GM19438 (cell line): Measurements from ENCODE around the gene TRPM6.
"Not testable (repeated sequence)": the region's sequence is repeated elsewhere in the genome, so short reads cannot be mapped to it uniquely, and the experiment has no call there.

ENCODE experiments used
- ATAC-seq: cut with Tn5 transposase; IDR thresholded peaks from one replicate; pipeline ENCODE4 v1.9.1; 2021; ENCODE audit warnings: low read depth; ENCODE audit not compliant: unreplicated experiment

TRPM6 gene

GRCh38 chr9:74858751-74859414 lies 28.8 kb downstream of the TRPM6 start:
- no peak for ATAC-seq

DNA sequence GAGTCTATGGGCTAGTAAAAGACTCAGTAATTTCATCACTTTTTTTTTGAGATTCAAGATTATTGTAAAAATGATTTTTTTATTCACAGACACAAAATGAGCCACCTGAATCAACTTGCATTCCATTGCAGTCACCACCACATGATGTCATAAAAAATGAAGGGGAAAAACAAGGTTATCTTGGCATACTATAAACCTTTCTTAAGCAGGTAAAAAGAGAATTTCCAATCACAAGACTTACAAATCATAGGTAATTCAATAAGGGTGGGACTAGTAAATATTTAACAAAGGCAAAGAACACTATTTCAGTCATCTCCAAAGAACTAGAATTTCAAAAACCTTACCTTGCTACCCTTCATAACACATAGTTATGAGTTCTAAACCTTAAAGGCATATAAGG lies 30.7 kb downstream of the TRPM6 start:
- no peak for ATAC-seq

GRCh38 chr9:74855072-74855471 lies 32.6 kb downstream of the TRPM6 start:
- ATAC-seq, result no peak

DNA sequence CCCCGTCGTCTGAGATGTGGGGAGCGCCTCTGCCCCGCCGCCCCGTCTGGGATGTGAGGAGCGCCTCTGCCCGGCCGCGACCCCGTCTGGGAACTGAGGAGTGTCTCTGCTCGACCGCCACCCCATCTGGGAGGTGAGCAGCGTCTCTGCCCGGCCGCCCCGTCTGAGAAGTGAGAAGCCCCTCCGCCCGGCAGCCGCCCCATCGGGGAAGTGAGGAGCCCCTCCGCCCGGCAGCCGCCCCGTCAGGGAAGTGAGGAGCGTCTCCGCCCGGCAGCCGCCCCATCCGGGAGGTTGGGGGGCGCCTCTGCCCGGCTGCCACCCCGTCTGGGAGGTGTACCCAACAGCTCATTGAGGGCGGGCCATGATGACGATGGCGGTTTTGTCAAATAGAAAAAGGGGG lies 34.7 kb downstream of the TRPM6 start:
- ATAC-seq, result not testable (repeated sequence)

DNA sequence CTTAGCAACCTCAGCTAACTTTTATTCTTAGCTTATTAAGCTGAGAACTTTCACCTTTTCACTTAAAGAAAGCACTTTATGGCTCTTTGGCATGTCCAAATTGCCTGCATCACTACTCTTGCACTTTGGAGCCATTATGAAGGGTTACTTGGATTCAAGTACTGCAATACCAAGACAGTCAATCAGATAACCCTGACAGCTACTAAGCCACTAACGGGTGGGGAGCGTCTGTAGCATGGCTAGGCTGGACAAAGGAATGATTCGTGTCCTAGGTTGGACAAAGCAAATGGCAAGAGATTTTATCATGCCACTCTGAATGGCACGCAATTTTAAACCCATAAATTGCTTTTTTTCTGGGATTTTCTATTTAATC lies 39.6 kb downstream of the TRPM6 start:
- ATAC-seq, result no peak

- ATAC-seq, result no peak
These were observed 40.1 kb downstream of the TRPM6 start for GRCh38 chr9:74847478-74848152.

DNA sequence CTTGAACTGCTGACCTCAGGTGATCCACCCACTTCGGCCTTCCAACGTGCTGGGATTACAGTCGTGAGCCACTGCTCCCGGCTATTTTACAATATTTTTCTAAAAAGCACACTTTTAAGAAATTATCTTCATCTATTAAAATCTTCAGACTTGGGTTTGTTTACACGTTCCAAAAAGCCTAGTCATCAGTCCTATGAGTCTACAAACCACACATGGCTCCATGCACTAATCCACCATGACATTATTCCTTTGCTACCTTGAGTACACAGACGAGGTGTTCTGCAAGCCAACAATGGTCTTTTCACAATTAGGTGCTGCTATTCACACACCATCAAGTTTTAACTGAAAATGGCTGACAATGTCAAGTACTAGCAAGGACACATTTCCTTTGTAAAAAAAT lies 41.0 kb downstream of the TRPM6 start:
- no peak for ATAC-seq

GRCh38 chr9:74838351-74838750 lies 49.4 kb downstream of the TRPM6 start:
- ATAC-seq, result no peak

- no peak for ATAC-seq
These were observed 63.1 kb downstream of the TRPM6 start for GRCh38 chr9:74824654-74825053.

DNA sequence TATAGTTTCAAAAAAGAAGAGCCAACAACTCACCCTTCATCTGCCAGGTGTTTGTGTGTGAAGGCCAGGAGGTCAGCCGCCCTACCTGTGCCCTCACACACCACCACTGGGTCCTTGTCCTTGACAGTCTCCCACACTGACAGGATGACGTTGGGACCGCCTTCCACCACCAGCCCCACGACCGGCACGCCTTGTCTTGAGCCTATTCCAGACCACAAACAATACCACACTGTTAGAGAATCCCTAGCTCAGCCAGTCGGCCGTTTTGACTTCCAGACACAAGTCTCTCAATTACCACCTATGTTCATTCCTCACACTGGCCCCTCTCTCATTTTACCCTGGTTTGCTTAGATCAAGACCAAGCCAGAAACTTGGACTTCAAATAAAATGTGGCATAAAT lies 66.1 kb downstream of the TRPM6 start:
- ATAC-seq, result no peak

DNA sequence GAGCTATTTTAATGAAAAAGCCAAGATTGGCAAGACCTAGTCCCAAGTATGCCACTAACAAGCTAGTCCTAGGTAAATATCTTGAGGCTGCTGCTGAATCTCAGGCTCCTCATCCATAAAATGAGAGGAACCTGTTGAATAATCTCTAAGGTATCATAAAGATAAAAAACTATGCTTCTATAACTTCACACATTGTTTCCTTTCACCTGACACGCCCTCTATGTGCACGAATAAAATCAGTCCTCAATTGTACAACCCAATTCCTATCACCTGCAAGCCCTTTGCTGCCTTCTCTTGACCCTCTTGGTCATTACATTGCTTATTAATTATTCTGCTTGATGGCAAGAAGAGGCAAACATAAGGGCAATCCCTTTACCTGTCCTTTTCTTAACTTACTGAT lies 69.9 kb downstream of the TRPM6 start:
- no peak for ATAC-seq

DNA sequence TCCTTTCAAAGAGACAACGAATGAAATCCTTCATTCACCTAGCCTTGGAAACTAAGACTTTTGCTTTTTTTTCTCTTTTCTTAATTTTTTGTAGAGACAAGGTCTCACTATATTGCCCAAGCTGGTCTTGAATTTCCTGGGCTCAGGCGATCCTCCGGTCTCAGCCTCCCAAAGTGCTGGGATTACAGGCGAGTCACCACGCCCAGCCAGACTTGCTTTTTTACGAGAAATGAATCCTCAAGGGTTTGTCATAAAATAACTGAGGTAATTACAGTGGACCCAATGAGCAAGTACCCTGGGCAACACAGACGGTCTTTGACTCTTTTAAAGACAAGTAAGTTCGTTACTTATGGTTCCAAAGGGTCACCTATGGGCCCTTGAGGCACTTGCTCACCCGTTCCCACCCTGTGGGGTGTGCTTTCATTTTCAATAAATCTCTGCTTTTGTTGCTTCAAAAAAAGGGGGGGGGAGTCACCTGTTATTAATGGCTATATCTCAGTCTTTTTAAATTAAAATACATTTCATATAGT lies 70.4 kb downstream of the TRPM6 start:
- no peak for ATAC-seq

- ATAC-seq, result no peak
These were observed 77.5 kb downstream of the TRPM6 start for GRCh38 chr9:74810200-74810599.

- no peak for ATAC-seq
These were observed 83.7 kb downstream of the TRPM6 start for GRCh38 chr9:74804018-74804385.

DNA sequence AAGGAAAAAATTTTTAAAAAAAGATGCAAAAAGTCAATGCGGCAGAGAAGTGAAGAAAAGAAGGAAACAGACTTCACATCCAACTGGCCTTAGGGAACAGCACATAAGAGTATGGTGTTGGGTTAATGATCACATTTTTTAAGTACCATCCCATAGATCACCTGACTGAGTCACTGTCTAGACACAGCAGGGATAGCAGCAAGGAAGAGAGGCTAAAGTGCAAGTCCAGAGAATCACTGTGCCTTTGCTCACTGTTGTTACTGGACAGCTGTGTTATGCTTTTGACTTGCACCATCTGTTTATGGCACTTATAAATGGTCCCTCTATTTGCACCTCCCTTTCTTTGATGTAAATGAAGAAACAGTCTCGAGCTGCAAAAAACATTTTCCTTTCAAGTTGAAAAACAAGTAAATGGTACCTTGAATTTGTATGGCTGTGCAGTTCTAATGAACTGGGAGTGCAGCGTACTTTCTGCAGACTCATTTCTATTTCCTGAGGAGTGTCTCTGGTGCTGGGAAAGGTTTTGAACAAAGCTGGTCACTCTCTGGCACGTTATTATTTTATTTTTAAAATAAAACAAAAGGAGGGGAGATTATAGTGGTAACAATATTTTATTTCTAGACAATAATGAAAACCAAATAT lies 84.2 kb downstream of the TRPM6 start:
- ATAC-seq, result no peak

DNA sequence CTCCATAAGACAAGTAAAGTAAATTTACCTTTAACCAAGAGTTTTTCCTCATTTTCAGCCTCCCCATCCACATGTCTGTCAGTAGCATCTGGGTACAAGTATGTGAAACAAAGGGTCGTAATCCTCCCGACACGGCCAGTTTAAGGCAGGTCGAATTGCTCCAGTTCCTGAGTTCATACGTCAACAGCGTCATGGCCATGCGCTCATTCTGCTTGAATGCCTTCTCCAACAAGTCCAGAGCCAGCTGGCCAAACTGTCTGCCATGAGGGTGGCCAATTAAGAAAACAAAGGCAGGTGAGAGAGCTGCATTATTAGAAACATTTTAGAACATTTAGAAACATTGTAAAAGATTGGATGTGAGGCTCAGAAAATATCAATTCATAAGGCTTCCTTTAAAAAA lies 87.5 kb downstream of the TRPM6 start:
- ATAC-seq, result no peak

DNA sequence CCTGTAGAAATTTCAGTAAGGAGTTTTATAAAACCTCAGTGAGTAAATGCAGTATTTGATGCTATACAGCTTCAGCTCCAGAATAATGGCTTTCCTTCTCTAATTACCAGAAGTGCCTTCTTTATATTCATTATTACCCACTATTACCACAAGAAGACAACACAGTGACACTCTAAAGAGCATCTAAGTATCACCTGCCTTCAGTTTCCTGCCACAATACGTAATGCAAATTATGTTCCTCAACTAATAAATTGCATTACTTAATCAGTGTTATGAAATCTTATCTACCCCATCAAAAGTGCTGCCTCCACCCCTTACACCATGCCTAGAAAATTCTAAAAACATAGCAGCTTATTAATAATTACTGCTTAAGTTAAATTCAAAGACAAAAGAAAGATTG lies 91.9 kb downstream of the TRPM6 start:
- ATAC-seq, result no peak

- no peak for ATAC-seq
These were observed 92.6 kb downstream of the TRPM6 start for GRCh38 chr9:74795081-74795480.

DNA sequence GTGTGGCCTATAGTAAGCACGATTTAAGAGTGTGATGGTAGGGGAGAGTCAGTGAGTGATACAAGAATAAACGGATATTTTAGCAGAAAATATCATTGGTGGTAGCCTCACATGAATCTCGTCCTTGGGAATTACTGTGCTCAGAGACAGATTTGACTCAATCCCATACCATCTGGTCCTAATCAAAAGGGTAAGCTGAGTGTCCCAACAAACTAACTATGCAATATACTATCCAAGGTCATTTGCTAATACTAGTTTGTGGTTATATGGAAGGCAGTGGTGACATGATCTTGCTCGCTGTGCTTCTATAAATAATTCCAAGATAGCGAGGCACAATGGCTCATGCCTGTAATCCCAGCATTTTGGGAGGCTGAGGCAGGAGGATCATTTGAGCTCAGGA lies 103.2 kb downstream of the TRPM6 start:
- no peak for ATAC-seq

DNA sequence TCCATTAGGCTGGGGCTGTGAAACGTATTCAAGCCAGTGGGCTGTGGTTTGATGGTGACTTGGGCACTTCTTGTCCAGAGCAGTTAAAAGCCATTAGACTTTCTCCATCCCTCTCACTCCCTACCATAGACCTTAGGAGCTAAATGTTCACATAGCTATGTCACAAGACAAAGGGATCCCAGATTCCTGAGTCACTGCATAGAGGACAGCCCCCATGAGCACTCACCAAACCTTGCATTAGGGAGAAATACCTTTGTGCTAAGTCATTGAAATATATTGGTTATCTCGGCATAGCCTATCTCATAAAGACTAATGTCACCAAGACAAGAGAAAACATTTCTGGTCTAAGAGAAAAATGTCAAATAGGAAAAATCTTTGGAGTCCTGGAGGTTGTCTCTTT lies 104.3 kb downstream of the TRPM6 start:
- ATAC-seq, result no peak

DNA sequence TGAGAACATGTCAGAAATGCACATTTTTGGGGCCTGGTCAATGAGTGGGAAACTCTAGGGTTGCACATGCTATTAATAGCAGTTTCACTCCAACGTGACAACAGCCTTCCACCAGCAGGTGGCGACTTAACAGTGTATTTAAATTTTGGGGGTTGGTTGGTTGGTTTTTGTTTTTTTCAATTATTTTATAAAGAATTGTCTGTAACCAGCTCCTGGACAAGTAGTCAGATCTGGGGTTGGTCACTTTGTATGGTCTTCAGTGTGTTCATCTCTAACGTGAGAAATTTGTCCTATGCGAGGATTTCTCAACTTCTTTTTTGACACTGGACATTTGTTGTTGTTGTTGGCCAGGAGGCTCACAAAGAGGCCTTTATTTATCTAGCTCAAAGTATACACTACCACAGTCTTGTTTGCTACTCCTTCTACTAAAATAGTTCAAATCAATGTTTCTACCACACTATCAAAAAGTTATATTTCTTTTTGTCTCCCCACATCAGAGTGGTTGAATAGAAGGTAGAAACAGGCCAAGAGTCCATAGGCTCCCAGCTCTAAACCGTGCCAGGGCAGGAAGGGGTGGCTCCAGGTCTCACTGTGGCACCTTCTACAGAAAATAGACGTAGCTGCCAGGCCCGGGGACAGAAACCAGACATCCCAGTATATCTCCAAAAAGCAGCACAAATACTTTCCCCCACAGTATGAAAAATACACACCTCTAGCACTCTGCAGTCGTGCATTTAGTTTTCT lies 110.4 kb downstream of the TRPM6 start:
- ATAC-seq, result peak; percentile 68
